Measurements from ENCODE around the gene ENTPD8. TPM values are rescaled to one million over a fixed set of nuclear protein-coding genes. Genes with fewer than 3 reads are reported as not detected.

Gene ENTPD8
- total and polyA plus RNA-seq, 2 of the 13 experiments (the other 11 are each of a cell fraction or from before 2014, with no cell fraction given), result 0.26 to 0.44 TPM

DNA sequence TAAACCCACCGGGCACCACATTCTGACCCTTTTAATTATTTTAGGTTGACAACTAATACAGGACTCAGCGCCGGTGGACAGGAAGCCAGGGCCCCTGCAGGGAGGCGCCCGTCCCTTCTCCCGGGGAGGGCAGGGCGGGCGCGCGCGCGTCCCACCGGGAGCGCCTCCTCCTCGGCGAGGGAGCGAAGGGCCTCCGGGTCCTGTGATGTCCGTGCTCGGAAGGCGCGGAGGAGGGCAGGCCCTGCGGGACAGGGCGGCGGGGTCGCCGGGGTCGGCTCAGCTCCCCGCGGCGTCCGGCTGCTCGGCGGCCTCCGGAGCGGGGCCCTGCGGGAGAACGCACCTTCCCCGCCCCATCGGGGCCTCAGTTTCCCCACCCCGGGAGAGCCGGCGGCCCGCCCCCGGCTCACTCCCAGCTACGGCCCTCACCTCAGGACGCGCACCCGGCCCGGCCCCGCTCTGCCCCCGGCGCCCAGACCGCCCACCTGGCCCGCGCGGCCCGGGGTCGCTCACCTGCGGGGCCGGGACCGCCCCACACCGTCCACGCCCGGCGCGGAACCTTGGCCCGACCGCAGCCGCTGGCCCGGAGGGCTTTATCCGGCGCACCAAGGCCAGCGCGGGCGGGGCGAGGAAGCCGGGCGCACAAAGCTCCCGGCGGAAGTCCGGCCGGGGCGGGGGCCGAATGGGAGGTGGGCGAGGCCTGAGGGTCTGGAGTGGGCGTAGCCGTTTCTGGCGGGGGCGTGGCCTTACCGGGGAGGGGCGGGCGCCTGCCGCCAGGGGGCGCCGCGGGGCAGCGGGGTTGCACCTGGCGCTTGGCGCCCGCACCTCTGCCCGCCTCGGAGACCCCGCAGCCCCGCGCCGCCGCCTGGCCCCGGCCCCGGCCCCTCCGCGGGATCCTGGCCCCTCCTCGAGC lies 18.3 kb downstream of the ENTPD8 start, which contains the start of the genes EXD3 and NOXA1 (continued):
- TF ChIP-seq, protein P1, sequence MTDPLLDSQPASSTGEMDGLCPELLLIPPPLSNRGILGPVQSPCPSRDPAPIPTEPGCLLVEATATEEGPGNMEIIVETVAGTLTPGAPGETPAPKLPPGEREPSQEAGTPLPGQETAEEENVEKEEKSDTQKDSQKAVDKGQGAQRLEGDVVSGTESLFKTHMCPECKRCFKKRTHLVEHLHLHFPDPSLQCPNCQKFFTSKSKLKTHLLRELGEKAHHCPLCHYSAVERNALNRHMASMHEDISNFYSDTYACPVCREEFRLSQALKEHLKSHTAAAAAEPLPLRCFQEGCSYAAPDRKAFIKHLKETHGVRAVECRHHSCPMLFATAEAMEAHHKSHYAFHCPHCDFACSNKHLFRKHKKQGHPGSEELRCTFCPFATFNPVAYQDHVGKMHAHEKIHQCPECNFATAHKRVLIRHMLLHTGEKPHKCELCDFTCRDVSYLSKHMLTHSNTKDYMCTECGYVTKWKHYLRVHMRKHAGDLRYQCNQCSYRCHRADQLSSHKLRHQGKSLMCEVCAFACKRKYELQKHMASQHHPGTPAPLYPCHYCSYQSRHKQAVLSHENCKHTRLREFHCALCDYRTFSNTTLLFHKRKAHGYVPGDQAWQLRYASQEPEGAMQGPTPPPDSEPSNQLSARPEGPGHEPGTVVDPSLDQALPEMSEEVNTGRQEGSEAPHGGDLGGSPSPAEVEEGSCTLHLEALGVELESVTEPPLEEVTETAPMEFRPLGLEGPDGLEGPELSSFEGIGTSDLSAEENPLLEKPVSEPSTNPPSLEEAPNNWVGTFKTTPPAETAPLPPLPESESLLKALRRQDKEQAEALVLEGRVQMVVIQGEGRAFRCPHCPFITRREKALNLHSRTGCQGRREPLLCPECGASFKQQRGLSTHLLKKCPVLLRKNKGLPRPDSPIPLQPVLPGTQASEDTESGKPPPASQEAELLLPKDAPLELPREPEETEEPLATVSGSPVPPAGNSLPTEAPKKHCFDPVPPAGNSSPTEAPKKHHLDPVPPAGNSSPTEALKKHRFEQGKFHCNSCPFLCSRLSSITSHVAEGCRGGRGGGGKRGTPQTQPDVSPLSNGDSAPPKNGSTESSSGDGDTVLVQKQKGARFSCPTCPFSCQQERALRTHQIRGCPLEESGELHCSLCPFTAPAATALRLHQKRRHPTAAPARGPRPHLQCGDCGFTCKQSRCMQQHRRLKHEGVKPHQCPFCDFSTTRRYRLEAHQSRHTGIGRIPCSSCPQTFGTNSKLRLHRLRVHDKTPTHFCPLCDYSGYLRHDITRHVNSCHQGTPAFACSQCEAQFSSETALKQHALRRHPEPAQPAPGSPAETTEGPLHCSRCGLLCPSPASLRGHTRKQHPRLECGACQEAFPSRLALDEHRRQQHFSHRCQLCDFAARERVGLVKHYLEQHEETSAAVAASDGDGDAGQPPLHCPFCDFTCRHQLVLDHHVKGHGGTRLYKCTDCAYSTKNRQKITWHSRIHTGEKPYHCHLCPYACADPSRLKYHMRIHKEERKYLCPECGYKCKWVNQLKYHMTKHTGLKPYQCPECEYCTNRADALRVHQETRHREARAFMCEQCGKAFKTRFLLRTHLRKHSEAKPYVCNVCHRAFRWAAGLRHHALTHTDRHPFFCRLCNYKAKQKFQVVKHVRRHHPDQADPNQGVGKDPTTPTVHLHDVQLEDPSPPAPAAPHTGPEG (CRISPR knock-in tag; IDR thresholded peaks at IDR 0.05), result no peak
- TF ChIP-seq, protein P2, sequence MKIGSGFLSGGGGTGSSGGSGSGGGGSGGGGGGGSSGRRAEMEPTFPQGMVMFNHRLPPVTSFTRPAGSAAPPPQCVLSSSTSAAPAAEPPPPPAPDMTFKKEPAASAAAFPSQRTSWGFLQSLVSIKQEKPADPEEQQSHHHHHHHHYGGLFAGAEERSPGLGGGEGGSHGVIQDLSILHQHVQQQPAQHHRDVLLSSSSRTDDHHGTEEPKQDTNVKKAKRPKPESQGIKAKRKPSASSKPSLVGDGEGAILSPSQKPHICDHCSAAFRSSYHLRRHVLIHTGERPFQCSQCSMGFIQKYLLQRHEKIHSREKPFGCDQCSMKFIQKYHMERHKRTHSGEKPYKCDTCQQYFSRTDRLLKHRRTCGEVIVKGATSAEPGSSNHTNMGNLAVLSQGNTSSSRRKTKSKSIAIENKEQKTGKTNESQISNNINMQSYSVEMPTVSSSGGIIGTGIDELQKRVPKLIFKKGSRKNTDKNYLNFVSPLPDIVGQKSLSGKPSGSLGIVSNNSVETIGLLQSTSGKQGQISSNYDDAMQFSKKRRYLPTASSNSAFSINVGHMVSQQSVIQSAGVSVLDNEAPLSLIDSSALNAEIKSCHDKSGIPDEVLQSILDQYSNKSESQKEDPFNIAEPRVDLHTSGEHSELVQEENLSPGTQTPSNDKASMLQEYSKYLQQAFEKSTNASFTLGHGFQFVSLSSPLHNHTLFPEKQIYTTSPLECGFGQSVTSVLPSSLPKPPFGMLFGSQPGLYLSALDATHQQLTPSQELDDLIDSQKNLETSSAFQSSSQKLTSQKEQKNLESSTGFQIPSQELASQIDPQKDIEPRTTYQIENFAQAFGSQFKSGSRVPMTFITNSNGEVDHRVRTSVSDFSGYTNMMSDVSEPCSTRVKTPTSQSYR (CRISPR knock-in tag; IDR thresholded peaks at IDR 0.05; ENCODE audit: borderline replicate concordance), result peak; percentile 37; the same call in 1 of the 2 replicates
- TF ChIP-seq NR2F2 (IDR thresholded peaks at IDR 0.05; ENCODE audit: borderline replicate concordance, low read depth), result 0 out of 2 replicates have a peak, but pooled peaks have one; percentile 3
- TF ChIP-seq, protein P3, sequence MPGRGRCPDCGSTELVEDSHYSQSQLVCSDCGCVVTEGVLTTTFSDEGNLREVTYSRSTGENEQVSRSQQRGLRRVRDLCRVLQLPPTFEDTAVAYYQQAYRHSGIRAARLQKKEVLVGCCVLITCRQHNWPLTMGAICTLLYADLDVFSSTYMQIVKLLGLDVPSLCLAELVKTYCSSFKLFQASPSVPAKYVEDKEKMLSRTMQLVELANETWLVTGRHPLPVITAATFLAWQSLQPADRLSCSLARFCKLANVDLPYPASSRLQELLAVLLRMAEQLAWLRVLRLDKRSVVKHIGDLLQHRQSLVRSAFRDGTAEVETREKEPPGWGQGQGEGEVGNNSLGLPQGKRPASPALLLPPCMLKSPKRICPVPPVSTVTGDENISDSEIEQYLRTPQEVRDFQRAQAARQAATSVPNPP (CRISPR knock-in tag; IDR thresholded peaks at IDR 0.05), result peak; percentile 78; the same call in 1 of the 2 replicates
- 0 out of 2 replicates have a peak, but pooled peaks have one; percentile 42 for TF ChIP-seq ZNF160 (CRISPR knock-in tag; IDR thresholded peaks at IDR 0.05)
- TF ChIP-seq, protein P4, sequence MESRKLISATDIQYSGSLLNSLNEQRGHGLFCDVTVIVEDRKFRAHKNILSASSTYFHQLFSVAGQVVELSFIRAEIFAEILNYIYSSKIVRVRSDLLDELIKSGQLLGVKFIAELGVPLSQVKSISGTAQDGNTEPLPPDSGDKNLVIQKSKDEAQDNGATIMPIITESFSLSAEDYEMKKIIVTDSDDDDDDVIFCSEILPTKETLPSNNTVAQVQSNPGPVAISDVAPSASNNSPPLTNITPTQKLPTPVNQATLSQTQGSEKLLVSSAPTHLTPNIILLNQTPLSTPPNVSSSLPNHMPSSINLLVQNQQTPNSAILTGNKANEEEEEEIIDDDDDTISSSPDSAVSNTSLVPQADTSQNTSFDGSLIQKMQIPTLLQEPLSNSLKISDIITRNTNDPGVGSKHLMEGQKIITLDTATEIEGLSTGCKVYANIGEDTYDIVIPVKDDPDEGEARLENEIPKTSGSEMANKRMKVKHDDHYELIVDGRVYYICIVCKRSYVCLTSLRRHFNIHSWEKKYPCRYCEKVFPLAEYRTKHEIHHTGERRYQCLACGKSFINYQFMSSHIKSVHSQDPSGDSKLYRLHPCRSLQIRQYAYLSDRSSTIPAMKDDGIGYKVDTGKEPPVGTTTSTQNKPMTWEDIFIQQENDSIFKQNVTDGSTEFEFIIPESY (CRISPR knock-in tag; IDR thresholded peaks at IDR 0.05), result 0 out of 2 replicates have a peak, but pooled peaks have one; percentile 14
